SK-N-SH (cell line): ENCODE data around the gene RNU7-1.

Experiments
- CTCF ChIP-seq: fragments of 200-600 bp; sonication (generic); IDR thresholded peaks from 2 replicates; pipeline ENCODE4 v1.6.1; 2017; ENCODE audit warnings: antibody characterized with exemption, mild to moderate bottlenecking, moderate library complexity
- EP300 ChIP-seq, 2 experiments: IDR thresholded peaks; 2 replicates each; pipeline versions ENCODE4 v1.4.0 to v1.6.1; 2012; ENCODE audit warnings: borderline replicate concordance in 1 of 2, low read depth in 1 of 2, low read length in 1 of 2
- IRF3 ChIP-seq: fragments of 150-350 bp; IDR thresholded peaks from 2 replicates; pipeline ENCODE4 v1.6.1; 2016; ENCODE audit warnings: mild to moderate bottlenecking, low read depth, low read length
- MEF2A ChIP-seq: IDR thresholded peaks from 2 replicates; pipeline ENCODE4 v1.4.0; 2012; ENCODE audit warnings: low read depth, borderline replicate concordance
- POLR2AphosphoS5 ChIP-seq: IDR thresholded peaks from 2 replicates; pipeline ENCODE4 v1.6.1; 2012; ENCODE audit warnings: low read depth, low read length
- SMC3 ChIP-seq: IDR thresholded peaks from 2 replicates; pipeline ENCODE4 v1.6.1; 2012; ENCODE audit warnings: low read depth, low read length, improper control_type of control experiment
- TAF1 ChIP-seq: IDR thresholded peaks from 2 replicates; pipeline ENCODE4 v1.6.1; 2012; ENCODE audit warnings: low read depth, mild to moderate bottlenecking, low read length, moderate library complexity, borderline replicate concordance
- USF1 ChIP-seq: IDR thresholded peaks from 2 replicates; pipeline ENCODE4 v1.4.0; 2012; ENCODE audit warnings: low read depth, borderline replicate concordance
- TF ChIP-seq, protein P1 (sequence below): IDR thresholded peaks from 2 replicates; pipeline ENCODE4 v1.6.1; 2012; ENCODE audit warnings: mild to moderate bottlenecking, low read depth, low read length, moderate library complexity

GRCh38 chr12:6980075-6980474 is 36.5 kb downstream of the RNU7-1 start:
- no peak for TF ChIP-seq SMC3
- TF ChIP-seq POLR2AphosphoS5, result no peak
- no peak for TF ChIP-seq EP300 (IDR thresholded peaks at IDR 0.05; ENCODE audit: borderline replicate concordance in 1 of 2, low read depth in 1 of 2, low read length in 1 of 2)
- TF ChIP-seq CTCF, result no peak
- no peak for TF ChIP-seq TAF1
- TF ChIP-seq USF1, result no peak
- TF ChIP-seq IRF3, result no peak
- TF ChIP-seq MEF2A, result no peak
- TF ChIP-seq, protein P1, sequence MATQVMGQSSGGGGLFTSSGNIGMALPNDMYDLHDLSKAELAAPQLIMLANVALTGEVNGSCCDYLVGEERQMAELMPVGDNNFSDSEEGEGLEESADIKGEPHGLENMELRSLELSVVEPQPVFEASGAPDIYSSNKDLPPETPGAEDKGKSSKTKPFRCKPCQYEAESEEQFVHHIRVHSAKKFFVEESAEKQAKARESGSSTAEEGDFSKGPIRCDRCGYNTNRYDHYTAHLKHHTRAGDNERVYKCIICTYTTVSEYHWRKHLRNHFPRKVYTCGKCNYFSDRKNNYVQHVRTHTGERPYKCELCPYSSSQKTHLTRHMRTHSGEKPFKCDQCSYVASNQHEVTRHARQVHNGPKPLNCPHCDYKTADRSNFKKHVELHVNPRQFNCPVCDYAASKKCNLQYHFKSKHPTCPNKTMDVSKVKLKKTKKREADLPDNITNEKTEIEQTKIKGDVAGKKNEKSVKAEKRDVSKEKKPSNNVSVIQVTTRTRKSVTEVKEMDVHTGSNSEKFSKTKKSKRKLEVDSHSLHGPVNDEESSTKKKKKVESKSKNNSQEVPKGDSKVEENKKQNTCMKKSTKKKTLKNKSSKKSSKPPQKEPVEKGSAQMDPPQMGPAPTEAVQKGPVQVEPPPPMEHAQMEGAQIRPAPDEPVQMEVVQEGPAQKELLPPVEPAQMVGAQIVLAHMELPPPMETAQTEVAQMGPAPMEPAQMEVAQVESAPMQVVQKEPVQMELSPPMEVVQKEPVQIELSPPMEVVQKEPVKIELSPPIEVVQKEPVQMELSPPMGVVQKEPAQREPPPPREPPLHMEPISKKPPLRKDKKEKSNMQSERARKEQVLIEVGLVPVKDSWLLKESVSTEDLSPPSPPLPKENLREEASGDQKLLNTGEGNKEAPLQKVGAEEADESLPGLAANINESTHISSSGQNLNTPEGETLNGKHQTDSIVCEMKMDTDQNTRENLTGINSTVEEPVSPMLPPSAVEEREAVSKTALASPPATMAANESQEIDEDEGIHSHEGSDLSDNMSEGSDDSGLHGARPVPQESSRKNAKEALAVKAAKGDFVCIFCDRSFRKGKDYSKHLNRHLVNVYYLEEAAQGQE, result no peak
